Measurements from ENCODE around the gene CXCL11.
A peak's percentile ranks its signal among the peaks of the same experiment; 100 is the strongest.

- TF ChIP-seq CTCF (IDR thresholded peaks at IDR 0.05; ENCODE audit: low read depth, low read length): peak; percentile 15; the same call in 1 of the 2 replicates
- TF ChIP-seq EZH2phosphoT487 (IDR thresholded peaks at IDR 0.05; ENCODE audit: low read depth): no peak
Observed at GRCh38 chr4:76036855-76037254, 985 bp upstream of the CXCL11 start.
